ENCODE measurements around the gene SEC14L1. TPM values are rescaled to one million over a fixed set of nuclear protein-coding genes. Genes with fewer than 3 reads are reported as not detected.

The SEC14L1 gene
- total and polyA plus RNA-seq, 2 of the 8 experiments (the other 6 are each of a cell fraction or from before 2014, with no cell fraction given) = 27.2 to 74.4 TPM

- TF ChIP-seq, protein P1, sequence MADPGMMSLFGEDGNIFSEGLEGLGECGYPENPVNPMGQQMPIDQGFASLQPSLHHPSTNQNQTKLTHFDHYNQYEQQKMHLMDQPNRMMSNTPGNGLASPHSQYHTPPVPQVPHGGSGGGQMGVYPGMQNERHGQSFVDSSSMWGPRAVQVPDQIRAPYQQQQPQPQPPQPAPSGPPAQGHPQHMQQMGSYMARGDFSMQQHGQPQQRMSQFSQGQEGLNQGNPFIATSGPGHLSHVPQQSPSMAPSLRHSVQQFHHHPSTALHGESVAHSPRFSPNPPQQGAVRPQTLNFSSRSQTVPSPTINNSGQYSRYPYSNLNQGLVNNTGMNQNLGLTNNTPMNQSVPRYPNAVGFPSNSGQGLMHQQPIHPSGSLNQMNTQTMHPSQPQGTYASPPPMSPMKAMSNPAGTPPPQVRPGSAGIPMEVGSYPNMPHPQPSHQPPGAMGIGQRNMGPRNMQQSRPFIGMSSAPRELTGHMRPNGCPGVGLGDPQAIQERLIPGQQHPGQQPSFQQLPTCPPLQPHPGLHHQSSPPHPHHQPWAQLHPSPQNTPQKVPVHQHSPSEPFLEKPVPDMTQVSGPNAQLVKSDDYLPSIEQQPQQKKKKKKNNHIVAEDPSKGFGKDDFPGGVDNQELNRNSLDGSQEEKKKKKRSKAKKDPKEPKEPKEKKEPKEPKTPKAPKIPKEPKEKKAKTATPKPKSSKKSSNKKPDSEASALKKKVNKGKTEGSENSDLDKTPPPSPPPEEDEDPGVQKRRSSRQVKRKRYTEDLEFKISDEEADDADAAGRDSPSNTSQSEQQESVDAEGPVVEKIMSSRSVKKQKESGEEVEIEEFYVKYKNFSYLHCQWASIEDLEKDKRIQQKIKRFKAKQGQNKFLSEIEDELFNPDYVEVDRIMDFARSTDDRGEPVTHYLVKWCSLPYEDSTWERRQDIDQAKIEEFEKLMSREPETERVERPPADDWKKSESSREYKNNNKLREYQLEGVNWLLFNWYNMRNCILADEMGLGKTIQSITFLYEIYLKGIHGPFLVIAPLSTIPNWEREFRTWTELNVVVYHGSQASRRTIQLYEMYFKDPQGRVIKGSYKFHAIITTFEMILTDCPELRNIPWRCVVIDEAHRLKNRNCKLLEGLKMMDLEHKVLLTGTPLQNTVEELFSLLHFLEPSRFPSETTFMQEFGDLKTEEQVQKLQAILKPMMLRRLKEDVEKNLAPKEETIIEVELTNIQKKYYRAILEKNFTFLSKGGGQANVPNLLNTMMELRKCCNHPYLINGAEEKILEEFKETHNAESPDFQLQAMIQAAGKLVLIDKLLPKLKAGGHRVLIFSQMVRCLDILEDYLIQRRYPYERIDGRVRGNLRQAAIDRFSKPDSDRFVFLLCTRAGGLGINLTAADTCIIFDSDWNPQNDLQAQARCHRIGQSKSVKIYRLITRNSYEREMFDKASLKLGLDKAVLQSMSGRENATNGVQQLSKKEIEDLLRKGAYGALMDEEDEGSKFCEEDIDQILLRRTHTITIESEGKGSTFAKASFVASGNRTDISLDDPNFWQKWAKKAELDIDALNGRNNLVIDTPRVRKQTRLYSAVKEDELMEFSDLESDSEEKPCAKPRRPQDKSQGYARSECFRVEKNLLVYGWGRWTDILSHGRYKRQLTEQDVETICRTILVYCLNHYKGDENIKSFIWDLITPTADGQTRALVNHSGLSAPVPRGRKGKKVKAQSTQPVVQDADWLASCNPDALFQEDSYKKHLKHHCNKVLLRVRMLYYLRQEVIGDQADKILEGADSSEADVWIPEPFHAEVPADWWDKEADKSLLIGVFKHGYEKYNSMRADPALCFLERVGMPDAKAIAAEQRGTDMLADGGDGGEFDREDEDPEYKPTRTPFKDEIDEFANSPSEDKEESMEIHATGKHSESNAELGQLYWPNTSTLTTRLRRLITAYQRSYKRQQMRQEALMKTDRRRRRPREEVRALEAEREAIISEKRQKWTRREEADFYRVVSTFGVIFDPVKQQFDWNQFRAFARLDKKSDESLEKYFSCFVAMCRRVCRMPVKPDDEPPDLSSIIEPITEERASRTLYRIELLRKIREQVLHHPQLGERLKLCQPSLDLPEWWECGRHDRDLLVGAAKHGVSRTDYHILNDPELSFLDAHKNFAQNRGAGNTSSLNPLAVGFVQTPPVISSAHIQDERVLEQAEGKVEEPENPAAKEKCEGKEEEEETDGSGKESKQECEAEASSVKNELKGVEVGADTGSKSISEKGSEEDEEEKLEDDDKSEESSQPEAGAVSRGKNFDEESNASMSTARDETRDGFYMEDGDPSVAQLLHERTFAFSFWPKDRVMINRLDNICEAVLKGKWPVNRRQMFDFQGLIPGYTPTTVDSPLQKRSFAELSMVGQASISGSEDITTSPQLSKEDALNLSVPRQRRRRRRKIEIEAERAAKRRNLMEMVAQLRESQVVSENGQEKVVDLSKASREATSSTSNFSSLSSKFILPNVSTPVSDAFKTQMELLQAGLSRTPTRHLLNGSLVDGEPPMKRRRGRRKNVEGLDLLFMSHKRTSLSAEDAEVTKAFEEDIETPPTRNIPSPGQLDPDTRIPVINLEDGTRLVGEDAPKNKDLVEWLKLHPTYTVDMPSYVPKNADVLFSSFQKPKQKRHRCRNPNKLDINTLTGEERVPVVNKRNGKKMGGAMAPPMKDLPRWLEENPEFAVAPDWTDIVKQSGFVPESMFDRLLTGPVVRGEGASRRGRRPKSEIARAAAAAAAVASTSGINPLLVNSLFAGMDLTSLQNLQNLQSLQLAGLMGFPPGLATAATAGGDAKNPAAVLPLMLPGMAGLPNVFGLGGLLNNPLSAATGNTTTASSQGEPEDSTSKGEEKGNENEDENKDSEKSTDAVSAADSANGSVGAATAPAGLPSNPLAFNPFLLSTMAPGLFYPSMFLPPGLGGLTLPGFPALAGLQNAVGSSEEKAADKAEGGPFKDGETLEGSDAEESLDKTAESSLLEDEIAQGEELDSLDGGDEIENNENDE (IDR thresholded peaks at IDR 0.05; ENCODE audit: insufficient replicate concordance, low read length) = no peak
- no peak for TF ChIP-seq CHD1 (IDR thresholded peaks at IDR 0.05; ENCODE audit: low read depth, low read length)
- no peak for TF ChIP-seq SP2 (IDR thresholded peaks at IDR 0.05; ENCODE audit: low read length)
- TF ChIP-seq POLR2A (IDR thresholded peaks at IDR 0.05; ENCODE audit: control extremely low read depth in 1 of 2, low read depth in 2 of 2, low read length in 2 of 2) = no peak
- TF ChIP-seq RAD21 (IDR thresholded peaks at IDR 0.05 in 1 of 2, conservative IDR thresholded peaks at IDR 0.05 in 1 of 2; ENCODE audit: low read depth in 2 of 2, low read length in 2 of 2) = no peak
- TF ChIP-seq, protein P2, sequence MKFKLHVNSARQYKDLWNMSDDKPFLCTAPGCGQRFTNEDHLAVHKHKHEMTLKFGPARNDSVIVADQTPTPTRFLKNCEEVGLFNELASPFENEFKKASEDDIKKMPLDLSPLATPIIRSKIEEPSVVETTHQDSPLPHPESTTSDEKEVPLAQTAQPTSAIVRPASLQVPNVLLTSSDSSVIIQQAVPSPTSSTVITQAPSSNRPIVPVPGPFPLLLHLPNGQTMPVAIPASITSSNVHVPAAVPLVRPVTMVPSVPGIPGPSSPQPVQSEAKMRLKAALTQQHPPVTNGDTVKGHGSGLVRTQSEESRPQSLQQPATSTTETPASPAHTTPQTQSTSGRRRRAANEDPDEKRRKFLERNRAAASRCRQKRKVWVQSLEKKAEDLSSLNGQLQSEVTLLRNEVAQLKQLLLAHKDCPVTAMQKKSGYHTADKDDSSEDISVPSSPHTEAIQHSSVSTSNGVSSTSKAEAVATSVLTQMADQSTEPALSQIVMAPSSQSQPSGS (IDR thresholded peaks at IDR 0.05; ENCODE audit: low read length) = no peak
- no peak for TF ChIP-seq TAF1 (IDR thresholded peaks at IDR 0.05; ENCODE audit: low read depth, low read length)
Observed at GRCh38 chr17:77266213-77266612, 125.4 kb downstream of the SEC14L1 start (continued).
